HK-2 (cell line): Measurements from ENCODE around the gene RNF152.
A peak's percentile ranks its signal among the peaks of the same experiment; 100 is the strongest.

Experiments
- DNase-seq: peaks from one replicate; pipeline ENCODE4 v3.0.0-alpha.2; 2018; ENCODE audit not compliant: unreplicated experiment

Gene RNF152, protein sequence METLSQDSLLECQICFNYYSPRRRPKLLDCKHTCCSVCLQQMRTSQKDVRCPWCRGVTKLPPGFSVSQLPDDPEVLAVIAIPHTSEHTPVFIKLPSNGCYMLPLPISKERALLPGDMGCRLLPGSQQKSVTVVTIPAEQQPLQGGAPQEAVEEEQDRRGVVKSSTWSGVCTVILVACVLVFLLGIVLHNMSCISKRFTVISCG

DNA sequence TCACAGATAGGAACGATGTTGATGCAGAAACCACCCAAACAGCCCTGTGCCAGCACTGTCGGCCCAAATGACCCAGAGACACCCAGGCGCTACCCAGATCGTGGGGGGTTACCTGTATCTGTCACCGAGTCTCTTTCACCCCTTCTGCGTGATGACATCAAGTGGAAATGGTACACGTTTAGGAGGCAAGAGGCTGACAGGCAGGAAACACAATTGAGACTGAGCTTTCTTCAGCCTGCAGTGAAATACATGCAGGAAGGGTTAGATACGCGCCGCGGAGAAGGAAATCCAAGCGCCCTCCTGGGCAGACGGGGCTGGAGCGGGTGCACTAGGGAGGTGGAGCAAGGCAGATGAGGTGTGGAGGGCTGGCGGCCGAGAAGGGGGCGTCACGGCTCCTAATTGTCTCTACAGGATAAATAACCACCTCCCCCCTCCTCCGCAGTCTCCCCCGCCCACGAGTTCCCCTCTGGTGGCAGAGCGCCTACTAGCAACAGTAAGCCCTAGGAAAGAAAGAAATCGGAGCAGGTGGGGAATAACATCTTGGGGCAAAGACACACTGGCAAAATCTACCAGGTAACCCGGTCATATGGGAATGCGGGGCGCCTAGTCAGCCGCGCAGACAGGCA, at the start of gene RNF152:
TSS of gene RNF152 (minus strand) at position 325 of the 626 bp plus-strand sequence. CDS start 76,544 bp downstream, outside the sequence.
- DNase-seq = no peak

DNA sequence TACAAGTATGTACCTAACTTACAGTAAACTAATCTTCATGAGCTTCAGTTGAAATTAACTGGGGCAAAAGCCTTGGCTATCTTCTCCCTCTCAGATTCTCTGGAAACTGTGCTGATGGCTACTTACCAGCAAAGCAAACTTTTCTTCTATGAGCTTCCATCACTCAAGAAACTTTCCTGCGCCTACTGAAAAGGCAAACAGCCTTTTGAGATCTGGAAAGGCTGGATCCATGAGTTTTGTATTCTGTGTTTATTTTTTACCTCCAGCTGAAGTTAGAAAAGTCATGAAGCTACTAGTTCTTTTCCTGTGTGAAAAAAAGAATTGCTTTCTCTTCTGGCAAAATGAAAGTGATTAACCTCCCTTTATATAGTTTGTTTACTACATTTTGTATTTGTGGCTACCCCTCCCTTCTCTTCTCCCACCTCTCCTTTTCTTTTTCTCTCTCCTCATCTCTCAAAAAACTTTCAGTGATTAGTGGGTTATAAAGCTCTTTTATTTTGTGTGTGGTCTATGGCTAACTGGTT, 49.2 kb upstream of the RNF152 start:
- no peak for DNase-seq

DNA sequence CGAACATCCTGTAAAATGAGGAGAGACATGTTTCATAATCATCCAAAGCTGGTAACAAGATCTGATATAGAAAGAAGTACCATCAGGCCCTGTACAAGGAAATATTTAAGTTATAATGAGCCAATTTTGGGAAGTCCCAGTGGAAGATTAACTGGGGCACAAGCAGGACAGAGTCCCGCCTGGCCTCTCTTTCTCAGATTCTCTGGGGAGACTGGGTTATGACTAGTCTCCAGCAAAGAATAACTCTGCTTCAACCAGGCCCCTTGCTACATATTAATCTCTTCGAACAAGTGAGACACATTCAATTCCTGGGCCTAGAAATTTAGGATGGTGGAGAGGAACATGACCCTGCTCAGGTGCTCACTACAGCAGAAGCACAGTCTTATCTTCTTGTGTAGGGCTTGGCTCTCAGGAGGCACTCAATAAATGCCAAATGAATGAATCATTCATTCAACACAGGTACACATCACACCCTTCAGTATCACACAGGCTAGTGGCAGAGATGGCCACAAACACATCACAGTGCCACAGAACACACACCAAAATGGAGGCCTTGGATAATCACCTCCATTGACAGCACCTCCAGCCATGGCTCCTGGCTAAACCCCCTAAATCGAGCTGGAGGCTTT, 46.4 kb upstream of the RNF152 start:
- DNase-seq = no peak

DNA sequence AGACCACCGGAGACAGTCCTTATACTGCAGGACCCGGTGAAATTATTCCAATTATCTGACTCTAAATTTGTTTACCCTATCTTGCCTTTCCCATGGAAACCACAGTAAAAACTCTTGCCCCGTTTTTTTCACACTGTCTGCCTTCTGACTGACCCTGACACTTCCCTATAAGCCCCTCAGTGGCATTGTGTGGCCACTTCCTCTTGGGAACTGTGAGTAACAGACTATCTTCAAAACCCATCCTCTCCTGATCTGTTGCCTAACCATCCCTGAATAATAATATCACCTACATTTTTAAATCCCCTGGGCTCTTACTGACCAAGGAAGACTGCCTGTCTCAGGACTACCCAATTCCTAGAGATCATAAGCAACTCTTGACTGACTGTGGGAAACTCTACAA, 42.6 kb upstream of the RNF152 start:
- DNase-seq = no peak

DNA sequence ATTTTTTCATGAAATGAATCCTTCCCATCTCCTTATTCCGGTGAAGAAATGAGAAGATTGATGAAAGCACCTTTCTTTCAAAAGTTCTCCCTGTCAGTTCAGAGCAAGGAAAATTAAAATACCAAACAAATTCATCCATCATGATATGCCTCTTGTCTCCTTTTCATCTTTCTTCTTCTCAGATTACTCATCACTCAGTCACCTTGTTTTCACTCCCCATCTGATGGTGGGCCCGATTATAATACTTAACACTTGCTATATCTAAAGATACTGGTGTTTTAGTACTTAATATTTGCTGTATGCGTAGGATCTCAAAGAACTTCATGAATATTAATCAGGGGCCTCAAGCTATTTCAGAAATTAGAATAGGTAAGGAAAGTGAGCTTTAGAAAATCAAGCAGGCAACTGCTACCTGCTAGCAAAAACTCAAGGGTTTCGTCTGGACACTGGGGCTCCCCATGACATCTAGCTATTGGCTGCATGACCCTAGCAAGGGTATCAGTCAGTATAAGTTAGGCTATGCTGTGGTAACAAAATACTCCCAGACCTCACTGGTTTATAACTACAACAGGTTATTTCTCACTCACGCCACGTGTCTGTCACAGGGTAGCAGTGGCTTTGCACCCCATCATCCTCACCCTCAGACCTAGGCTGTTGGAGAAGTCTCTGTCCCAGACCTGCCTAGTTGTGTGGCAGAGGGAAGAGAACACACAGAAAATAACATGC, 39.0 kb upstream of the RNF152 start:
- no peak for DNase-seq

DNA sequence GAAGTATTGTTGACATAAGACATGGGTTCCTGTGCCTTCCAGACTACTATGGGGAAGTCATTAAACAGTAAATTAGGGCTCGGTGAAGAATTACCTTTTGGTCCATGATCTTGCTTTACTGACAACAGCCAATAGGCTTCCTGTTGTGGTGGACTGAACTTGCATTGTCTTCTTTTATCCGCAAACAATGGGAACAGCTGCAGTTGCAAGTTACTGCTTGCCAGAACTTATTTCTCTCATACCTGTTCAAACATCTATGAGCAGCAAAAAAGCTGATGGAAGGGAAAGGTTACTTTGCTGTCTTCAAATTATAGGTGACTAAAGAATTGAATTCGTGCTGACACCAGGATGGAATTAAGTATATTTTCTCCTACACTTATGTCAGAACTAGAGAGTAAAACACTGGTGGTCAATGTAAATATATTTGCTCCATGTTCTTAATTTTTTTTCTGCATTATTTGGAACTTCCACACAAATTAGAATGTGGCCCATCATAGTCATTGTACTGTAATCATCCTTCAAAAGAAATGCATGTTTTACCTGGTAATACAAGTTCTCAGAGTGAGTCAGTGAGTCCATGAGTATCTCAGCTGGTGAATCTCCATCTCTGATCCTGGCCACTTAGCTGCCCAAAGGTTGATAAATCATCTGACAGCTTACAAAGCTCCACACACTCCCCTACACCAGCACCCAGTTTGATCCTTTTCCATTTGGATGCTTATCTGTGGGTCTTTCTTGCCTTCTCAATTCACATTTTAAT, 37.3 kb upstream of the RNF152 start:
- no peak for DNase-seq

DNA sequence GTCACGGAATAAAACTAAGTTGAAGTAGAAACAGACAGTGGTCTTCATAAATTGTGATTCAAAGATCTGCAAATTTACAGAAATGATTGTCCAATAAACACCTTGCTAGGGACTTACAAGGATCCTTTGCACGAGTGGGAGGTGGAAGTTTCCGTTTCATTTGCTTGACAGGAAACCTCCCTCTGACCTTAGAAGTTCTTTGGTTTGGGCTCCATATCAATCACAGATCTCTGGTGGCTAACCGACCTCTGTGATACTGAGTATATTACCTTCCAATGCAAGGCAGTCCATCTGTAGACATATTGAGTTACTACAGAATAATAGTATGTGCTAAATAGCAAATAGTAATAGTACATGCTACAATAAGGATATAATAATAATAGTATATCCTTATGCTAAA, 33.7 kb upstream of the RNF152 start:
- no peak for DNase-seq

DNA sequence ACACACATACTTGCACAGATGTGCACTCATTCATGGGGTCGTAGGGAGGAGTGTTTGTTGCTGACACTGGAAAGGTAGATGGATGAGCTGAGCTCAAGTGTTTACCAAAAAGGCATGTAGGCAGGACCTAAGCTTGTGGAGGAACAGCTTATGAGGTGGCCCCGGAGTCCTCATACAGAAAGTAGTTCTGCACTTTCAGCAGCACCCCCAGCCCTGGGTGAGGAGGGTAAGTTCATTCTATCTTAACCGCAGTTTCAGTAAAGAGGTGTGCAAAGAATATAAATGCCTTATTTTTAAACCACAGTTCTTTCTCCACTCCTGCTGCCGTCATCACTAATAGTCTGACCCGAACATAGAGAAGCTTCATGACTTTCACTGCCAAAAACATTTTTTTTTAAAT, 31.7 kb upstream of the RNF152 start:
- DNase-seq = no peak

DNA sequence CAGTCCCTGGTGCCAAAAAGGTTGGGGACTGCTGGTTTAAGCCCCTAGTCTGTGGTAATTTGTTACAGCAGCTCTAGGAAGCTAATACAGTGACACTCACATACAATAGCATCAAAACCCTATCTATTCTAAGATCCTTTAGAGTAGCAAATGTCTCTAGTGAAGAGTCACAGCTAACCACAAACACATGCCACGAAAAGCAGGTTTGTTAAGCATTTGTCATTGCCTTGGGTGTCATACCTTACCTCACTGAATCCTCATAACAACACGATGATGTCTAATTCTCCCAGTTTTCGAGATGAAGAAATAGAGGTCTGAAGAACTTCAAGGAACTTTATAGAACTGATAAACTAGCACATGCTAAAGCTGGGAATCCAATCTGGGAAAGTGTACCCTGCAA, 29.6 kb upstream of the RNF152 start:
- no peak for DNase-seq

DNA sequence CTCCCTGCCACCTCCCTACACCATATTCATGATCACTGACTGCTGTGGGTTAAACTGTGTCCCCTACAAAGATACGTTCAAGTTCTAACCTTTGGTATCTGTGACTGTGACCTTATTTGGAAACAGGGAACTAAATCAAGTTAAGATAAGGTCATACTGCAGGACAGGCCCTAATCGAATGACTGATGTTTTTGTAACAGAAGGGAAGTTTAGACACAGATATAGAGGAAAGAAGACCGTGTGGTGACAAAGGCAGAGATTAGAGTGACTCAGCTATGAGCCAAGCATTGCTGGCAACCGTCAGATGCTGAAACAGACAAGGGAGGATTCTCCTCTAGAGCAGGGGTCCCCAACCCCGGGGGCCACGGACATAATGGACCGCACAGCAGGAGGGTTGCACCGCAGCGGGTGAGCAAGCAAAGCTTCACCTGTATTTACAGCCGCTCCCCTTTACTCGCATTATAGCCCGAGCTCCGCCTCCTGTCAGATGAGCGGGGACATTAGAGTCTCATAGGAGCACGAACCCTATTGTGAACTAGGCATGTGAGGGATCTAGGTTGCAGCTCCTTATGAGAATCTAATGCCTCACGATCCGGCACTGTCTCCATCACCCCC, 28.9 kb upstream of the RNF152 start:
- DNase-seq = no peak

DNA sequence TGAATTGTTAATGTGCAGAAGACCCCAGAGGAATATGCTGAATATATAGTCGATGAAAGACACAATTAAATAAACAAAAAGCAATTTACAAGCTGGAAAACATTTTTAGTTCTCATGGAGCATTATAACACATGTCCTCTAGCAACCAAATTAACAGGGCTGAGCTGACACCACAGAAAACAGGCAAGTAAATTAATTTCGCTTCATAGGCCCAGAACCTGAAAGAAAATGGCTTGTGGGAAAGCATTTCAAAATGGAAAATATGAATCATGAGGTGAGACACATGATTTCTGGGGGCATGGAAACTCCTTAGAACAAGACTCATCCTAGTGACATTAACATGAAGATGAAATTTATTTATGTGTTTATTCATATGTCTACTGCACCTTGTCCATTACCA, 25.0 kb upstream of the RNF152 start:
- DNase-seq = no peak

DNA sequence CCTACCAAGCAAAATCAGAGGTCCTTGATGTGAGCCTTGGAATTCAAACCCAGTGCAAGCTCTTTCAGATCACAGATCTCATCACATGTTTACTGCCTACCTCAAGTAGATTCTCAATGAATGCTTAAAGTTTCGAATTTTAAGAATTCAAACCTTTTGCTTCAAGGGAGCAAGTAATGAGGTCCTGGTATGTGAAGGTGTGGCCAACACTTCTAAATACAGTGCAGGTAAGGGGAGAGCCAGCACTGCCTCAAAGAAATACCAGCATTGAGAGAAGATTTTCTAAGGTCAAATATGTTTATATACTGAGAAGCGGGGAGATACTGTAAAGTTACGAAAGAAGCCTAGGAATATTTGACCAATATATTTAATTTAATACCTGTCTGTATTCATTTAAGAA, 19.7 kb upstream of the RNF152 start:
- no peak for DNase-seq

DNA sequence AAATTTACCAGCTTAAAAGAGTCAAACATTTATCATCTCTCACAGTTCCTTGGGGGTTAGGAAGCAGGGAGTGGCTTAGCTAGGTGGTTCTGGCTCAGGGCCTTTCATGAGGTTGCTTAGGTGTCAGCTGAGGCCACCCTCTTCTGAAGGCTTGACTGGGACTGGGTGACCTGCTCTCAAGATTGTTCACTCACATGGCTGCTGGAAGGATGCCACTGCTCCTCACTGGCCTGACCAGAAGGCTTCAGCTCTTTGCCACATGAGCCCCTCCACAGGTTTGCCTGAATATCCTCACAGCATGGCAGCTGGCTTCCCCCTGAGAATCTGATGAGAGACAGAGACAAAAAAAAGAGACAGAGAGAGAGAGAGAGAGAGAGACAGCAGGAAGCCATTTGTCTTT, 17.3 kb upstream of the RNF152 start:
- DNase-seq = no peak

DNA sequence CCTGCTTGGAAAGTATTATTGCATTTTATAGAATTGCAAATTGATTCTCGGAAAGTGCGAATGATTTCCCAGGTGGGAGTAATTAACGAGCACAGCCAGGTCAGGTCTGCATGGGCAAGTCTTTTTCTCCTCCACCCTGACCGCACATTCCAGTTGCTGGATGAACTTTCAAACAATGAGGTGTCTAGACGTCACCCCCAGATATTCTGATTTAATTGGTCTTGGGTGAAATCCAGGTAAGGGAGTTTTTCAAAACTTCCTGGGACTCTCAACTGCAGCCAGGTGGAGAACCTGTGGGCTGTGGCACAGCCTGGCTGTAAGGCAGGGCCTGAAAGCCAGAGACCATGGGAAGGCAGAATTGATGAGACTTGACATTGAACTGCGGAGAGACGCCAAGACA, 15.9 kb upstream of the RNF152 start:
- no peak for DNase-seq

DNA sequence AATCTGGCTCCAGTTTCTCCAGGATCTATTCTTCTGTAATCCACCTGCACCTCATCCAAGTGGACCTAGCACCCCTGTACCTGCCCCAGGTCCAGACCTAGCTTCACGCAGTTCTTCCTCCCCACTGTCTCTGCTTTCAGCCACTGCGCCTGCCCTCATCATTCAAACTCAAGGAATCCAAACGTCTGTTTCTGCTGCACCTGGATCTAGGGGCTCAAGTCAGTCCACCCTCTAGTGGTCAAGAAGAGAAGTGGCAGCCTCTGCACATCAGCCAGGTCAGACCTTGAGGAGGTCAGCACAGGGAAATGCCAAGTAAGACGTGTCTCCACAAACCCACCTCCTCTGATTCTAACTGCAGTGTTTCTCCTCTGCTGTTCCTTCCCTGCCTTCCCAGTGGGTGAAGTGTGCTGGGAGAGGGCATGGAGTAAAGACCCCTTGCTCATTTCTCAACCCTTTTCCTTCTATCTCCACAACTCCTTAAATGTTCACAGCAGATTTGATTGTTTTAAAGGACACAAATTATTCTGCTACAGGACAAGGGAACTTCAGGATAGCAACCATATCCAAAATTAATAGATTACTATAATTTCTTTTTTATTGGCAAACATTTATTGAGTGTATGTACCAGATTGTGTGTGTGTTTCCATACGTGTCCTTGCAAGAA, 8.6 kb upstream of the RNF152 start:
- DNase-seq = peak; percentile 7

DNA sequence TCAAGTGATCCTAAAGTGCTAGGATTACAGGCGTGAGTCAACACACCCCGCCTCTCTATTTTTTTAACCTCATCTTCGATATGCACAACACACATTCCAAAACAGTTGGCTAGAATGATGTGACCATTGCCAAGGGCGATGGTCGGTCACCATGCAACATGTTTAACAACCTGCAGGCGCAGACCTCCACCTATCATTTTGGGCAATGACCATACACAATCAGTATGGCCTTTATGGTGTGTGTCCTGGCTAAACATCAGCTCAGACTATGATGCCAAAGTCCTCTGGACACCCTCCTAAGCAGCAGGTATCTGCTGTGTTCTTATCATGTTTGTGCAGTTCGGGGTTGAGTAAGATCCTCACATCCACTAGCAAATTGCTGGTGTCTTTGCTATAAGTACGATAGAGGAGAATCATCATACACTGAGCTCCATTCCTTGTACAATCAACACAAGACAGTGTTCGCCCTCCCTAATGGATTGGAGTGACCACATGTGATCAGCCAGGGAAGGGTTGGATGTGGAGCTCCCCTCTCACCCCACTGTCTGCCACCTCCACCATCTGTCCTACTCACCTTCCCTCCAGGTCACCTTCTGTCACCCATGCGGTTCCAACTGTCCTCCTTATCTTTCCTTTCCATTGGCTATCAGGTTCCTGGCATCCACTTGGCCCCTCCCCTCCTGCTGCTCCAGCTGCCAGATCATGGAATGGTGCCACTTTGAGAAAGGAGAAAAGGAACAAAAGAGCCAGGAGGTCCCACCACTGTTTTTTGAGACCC, 7.9 kb upstream of the RNF152 start:
- DNase-seq = no peak

DNA sequence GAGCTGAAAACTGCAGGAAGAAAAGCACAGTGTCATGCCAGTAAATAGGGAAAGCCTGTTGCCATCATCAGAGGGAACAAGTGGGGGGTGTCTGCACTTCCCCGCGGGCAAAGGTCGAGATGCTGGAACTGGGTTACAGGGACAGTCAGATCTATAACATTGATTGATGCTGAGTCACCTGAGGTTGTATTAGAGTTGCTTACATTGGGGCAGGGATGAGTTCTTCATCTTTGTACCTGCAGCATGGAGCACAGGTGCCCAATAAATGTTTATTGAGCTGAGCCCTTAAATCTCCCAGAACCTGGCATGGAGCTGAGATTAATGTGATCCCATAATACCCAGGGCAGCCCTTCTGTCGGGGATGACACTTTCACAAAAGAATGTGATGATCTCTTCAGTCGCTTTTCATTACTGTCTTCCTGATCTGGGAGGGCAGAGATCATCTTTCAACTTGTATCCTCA, 5.9 kb upstream of the RNF152 start:
- no peak for DNase-seq

DNA sequence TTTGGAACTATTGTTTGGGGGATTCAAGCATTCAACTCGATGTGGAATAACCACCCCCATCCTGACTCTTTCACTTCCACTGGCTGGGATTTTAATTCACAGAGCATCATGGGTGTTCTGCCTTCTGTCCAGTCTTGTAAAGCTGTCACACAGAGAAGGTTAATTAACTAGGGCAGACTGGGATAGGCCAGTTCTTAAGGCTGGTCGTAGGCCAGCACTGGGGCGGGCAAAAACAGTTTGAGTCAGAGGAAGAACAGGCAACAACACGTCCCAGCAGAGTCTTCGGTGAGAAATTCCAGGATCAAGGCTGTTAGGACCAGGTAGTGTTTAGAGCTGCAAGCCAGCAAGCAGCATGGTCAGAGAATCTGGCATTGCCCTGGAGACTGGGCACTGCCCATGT, 4.0 kb upstream of the RNF152 start:
- DNase-seq = no peak

DNA sequence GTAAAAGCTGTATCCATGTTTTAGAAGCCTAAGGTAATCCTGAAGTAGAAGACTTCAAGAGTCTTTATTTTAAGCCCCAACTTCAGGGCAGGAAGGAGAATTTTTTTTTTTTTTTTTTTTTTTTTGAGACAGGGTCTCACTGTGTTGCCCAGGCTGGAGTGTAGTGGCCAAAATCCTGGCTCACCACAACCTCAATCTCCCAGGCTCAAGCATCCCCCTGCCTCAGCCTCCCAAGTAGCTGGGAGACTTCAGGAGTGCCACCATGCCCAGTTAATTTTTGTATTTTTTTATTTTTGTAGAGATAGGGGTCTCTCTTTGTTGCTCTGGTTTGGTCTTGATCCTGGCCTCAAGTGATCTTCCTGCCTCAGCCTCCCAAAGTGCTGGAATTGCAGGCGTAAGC, 3.3 kb upstream of the RNF152 start:
- no peak for DNase-seq
